ENCODE results near the gene RPS6KA4.

RPS6KA4 gene

GRCh38 chr11:64369440-64370421 lies 10.8 kb downstream of the RPS6KA4 start:
- no peak overlapping the region for H3K4me3 ChIP-seq (ENCODE audit: low read depth, low read length)
- TF ChIP-seq CTCF (IDR thresholded peaks at IDR 0.05; ENCODE audit: insufficient read depth, low read depth, low read length, missing control alignments), result no peak
- no peak for DNase-seq (ENCODE audit: low read depth)

- no peak for DNase-seq (ENCODE audit: low read depth)
- H3K4me3 ChIP-seq (ENCODE audit: low read depth, low read length), result no peak overlapping the region
- no peak for TF ChIP-seq CTCF (IDR thresholded peaks at IDR 0.05; ENCODE audit: insufficient read depth, low read depth, low read length, missing control alignments)
These were observed 12.2 kb downstream of the RPS6KA4 start for GRCh38 chr11:64371201-64371600.

- no peak overlapping the region for H3K4me3 ChIP-seq (ENCODE audit: low read depth, low read length)
- no peak for DNase-seq (ENCODE audit: low read depth)
- TF ChIP-seq CTCF (IDR thresholded peaks at IDR 0.05; ENCODE audit: insufficient read depth, low read depth, low read length, missing control alignments), result no peak
These were observed 13.1 kb downstream of the RPS6KA4 start for GRCh38 chr11:64372021-64372420.

- no peak for DNase-seq (ENCODE audit: low read depth)
- TF ChIP-seq CTCF (IDR thresholded peaks at IDR 0.05; ENCODE audit: insufficient read depth, low read depth, low read length, missing control alignments), result no peak
- no peak overlapping the region for H3K4me3 ChIP-seq (ENCODE audit: low read depth, low read length)
These were observed 14.0 kb downstream of the RPS6KA4 start for GRCh38 chr11:64372802-64373597.

- DNase-seq (ENCODE audit: low read depth), result no peak
- no peak overlapping the region for H3K4me3 ChIP-seq (ENCODE audit: low read depth, low read length)
- no peak for TF ChIP-seq CTCF (IDR thresholded peaks at IDR 0.05; ENCODE audit: insufficient read depth, low read depth, low read length, missing control alignments)
These were observed 14.6 kb downstream of the RPS6KA4 start for GRCh38 chr11:64373598-64373974.

- DNase-seq (ENCODE audit: low read depth), result no peak
- H3K4me3 ChIP-seq (ENCODE audit: low read depth, low read length), result no peak overlapping the region
- no peak for TF ChIP-seq CTCF (IDR thresholded peaks at IDR 0.05; ENCODE audit: insufficient read depth, low read depth, low read length, missing control alignments)
These were observed 17.1 kb downstream of the RPS6KA4 start for GRCh38 chr11:64376071-64376470.
